BLaER1 (cell line): ENCODE results near the gene MINDY4.

Experiments used
- H3K27ac ChIP-seq: shearing (Covaris generic); formaldehyde crosslinking; 2 replicates; pipeline ENCODE4 v1.8.1; 2022
- H3K27me3 ChIP-seq: shearing (Covaris generic); formaldehyde crosslinking; 2 replicates; pipeline ENCODE4 v1.8.1; 2022
- H3K36me3 ChIP-seq: shearing (Covaris generic); formaldehyde crosslinking; 2 replicates; pipeline ENCODE4 v1.8.1; 2022
- H3K4me1 ChIP-seq: shearing (Covaris generic); formaldehyde crosslinking; 2 replicates; pipeline ENCODE4 v1.8.1; 2022
- H3K4me2 ChIP-seq: shearing (Covaris generic); formaldehyde crosslinking; 2 replicates; pipeline ENCODE4 v1.8.1; 2022
- H3K4me3 ChIP-seq: shearing (Covaris generic); formaldehyde crosslinking; 2 replicates; pipeline ENCODE4 v1.8.1; 2022
- H3K9ac ChIP-seq: shearing (Covaris generic); formaldehyde crosslinking; 2 replicates; pipeline ENCODE4 v1.8.1; 2022
- H3K9me3 ChIP-seq: shearing (Covaris generic); formaldehyde crosslinking; 2 replicates; pipeline ENCODE4 v1.8.1; 2022
- H4K20me1 ChIP-seq: shearing (Covaris generic); formaldehyde crosslinking; 2 replicates; pipeline ENCODE4 v1.8.1; 2022
- Cebpa-rat ChIP-seq: shearing (Covaris generic); IDR thresholded peaks from 2 replicates; pipeline ENCODE4 v1.8.1; 2022

MINDY4 gene

DNA sequence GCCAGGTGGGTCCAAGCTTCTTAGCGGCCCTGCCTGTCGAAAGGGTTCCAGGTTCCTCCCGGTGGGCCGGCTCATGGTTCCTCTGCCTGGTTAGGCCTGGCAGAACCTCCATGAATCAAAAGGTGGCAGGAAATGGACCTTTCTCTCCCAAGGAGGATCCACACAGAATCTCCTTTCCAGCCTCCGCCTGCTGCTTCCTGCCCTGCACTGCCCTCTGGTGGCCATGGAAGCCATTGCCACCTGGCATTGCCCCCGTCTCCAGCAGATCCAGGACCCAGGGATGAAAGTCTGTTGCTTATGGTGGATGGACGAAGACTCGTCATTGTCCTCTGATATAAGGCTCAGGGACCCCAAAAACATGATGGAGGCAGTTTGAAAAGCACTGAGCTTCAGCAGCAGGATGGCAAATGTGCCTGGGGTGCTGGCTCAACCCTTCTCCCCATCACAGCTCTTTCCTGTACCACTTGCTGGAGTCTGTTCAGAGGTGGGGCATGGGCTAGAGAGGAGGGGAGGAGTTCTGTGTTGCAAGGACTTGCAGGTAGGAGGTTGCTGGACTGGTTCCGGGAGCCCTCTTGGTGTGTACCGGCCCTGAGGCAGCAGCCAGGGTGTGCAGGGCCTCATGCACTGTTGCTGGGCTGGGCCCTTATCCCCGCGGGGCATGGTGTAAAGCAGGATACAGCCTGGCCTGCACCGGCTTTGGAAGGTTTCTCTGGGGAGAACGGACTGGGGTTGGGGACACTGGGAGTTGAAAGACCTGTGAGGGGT, 30.6 kb upstream of the MINDY4 start:
- H3K9me3 ChIP-seq: no peaks in the 10 kb centered on the region

DNA sequence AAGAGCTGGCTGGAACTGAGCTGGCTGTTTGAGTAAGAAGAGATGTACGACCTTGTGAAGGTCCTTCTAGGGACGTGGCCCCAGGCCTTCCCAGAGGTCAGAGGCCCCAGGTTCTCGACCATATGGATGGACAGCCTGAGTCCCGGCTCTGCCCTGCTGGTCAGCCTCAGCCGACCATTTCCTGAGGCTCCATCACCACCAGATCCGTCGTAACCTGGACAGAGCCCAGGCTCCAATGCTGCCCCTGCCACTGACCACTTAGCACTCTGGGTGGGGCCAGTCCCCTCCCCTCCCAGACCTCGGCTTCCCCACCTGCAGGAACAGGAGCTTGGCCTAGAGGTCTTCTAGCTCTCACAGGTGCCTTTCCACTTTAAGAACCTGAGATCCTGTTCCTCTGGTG, 29.9 kb upstream of the MINDY4 start:
- no peaks in the 10 kb centered on the region for H3K9me3 ChIP-seq
- H3K9ac ChIP-seq: no peak overlapping the region
- no peak overlapping the region for H3K4me3 ChIP-seq
- no peaks in the 10 kb centered on the region for H3K27me3 ChIP-seq
- no peak overlapping the region for H3K27ac ChIP-seq
- peaks cover 22% of the 10 kb centered on the region for H3K4me1 ChIP-seq
- H3K4me2 ChIP-seq: no peak overlapping the region
- TF ChIP-seq Cebpa-rat: no peak
- no peaks in the 10 kb centered on the region for H4K20me1 ChIP-seq
- H3K36me3 ChIP-seq: no peaks in the 10 kb centered on the region

More for the DNA sequence above, 30.6 kb upstream of the MINDY4 start:
- no peaks in the 10 kb centered on the region for H4K20me1 ChIP-seq
- peaks cover 21% of the 10 kb centered on the region for H3K4me1 ChIP-seq
- no peaks in the 10 kb centered on the region for H3K36me3 ChIP-seq
- no peak overlapping the region for H3K9ac ChIP-seq
- no peak overlapping the region for H3K27ac ChIP-seq
- H3K27me3 ChIP-seq: no peaks in the 10 kb centered on the region
- no peak for TF ChIP-seq Cebpa-rat
- H3K4me2 ChIP-seq: no peak overlapping the region
- no peak overlapping the region for H3K4me3 ChIP-seq

DNA sequence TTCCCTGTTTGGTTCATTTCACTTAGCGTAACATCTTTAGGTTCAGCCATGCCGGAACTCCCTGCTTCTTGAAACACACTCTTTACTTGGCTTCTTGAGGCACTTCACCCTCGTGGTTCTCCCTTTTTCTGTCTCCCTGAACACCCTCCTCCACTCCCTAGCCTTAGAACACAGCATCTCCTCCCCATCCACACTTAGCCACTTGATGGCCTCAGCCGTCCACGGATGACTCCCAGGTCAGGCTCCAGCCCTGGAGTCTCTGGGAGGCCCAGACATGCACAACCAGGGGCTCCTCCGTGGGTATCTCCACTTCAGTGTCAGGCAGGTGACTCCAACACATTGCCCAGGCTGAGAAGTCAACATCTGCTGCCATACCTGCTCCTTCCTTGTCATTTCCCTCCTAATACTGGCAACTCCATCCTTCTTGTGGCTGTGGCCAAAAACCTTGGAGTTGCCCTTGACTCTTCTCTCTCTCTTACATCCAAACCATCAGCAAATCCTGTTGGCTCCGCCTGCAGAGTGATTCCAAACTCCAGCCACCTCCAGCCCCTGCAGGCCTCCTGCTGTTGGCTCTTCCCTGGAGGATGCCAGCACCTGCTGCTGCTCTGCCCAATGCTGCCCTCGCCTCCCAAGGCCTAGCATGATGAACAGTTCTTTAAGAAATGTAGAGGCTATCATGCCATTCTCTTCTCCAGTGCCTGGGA, 27.7 kb upstream of the MINDY4 start:
- Histone ChIP-seq H3K9me3 (no peaks in the 10 kb centered on the region), H4K20me1 (no peaks in the 10 kb centered on the region), H3K36me3 (no peaks in the 10 kb centered on the region), H3K27me3 (no peaks in the 10 kb centered on the region), H3K9ac (no peak overlapping the region), H3K4me1 (peaks cover 14% of the 10 kb centered on the region), H3K4me3 (no peak overlapping the region), H3K27ac (no peak overlapping the region), H3K4me2 (no peak overlapping the region)
- TF ChIP-seq Cebpa-rat: no peak

DNA sequence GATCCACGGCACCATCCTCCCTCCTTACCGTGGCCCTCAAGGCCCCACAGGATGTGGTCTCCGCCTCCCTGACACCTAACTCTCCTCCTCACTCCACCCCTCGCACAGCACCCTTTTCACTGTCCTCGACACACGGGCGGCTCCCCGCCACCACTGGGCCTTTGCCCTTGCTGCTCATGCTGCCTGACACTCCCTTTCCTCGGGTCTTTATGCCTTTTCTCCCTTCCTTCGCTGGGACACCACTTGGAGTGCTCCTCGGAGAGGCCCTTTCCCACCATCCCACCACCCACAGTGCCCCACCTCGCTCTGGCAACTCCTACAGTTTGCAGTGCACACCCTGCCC, 27.2 kb upstream of the MINDY4 start:
- TF ChIP-seq Cebpa-rat: no peak

DNA sequence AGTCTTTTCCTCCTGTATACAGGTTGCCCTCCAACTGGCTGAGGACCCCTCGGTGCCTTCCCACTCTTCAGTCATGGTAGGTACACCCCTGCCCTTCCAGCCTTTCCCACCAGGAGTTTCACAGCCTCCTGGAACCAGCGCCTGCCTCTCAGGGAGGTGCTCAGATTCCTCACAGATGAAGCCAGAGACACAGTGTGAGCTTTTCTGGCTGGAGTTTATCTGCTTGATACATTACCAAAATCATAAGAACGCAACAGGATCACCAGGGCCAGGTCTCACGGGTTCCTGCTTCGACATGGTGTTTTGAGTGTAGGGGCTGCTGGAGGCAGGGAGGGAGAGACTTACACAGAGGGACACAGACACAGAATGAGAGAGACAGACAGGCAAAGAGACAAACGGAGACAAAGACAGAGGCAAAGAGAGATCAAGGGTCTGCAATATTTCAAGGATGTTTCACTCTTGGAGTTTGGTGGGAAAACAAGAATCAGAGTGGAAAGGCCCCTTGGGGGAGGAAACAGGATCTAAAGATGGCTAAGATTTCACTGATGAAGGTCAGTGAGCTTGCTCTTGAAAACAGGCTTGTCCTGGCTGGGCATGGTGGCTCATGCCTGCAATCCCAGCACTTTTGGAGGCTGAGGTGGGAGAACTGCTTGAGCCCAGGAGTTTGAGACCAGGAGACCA, 25.8 kb upstream of the MINDY4 start:
- H3K36me3 ChIP-seq: no peaks in the 10 kb centered on the region
- H3K9ac ChIP-seq: no peak overlapping the region
- TF ChIP-seq Cebpa-rat: no peak
- 0 out of 2 replicates have a peak, but pooled peaks cover 4% of the 10 kb centered on the region for H3K4me1 ChIP-seq
- H3K9me3 ChIP-seq: peaks cover 5% of the 10 kb centered on the region; the same call in 1 of the 2 replicates
- H3K27me3 ChIP-seq: no peaks in the 10 kb centered on the region
- H3K27ac ChIP-seq: no peak overlapping the region
- H3K4me2 ChIP-seq: no peak overlapping the region
- no peak overlapping the region for H3K4me3 ChIP-seq
- H4K20me1 ChIP-seq: no peaks in the 10 kb centered on the region

More for the DNA sequence above, 27.2 kb upstream of the MINDY4 start:
- no peak overlapping the region for H3K4me3 ChIP-seq
- no peak overlapping the region for H3K27ac ChIP-seq
- no peaks in the 10 kb centered on the region for H3K9me3 ChIP-seq
- no peaks in the 10 kb centered on the region for H4K20me1 ChIP-seq
- H3K27me3 ChIP-seq: no peaks in the 10 kb centered on the region
- H3K36me3 ChIP-seq: no peaks in the 10 kb centered on the region
- no peak overlapping the region for H3K9ac ChIP-seq
- H3K4me2 ChIP-seq: no peak overlapping the region
- H3K4me1 ChIP-seq: peaks cover 9% of the 10 kb centered on the region

DNA sequence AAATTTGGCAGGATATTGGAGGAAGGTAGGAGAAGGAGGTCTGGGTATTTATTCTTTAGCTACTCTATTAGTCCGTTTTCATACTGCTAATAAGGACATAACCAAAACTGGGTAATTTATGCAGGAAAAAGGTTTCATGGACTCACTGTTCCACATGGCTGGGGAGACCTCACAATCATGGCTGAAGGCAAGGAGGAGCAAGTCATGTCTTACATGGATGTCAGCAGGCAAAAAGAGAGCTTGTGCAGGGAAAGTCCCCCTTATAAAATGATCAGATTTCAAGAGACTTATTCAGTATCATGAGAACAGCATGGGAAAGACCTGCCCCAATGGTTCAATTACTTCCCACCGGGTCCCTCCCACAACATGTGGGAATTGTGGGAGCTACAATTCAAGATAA, 21.2 kb upstream of the MINDY4 start:
- Histone ChIP-seq H3K4me1 (0 out of 2 replicates have a peak, but pooled peaks cover 4% of the 10 kb centered on the region), H3K27ac (no peak overlapping the region), H3K4me3 (no peak overlapping the region), H3K9me3 (peaks cover 10% of the 10 kb centered on the region; the same call in 1 of the 2 replicates), H3K9ac (no peak overlapping the region), H3K27me3 (no peaks in the 10 kb centered on the region), H4K20me1 (no peaks in the 10 kb centered on the region), H3K4me2 (no peak overlapping the region), H3K36me3 (no peaks in the 10 kb centered on the region)
- TF ChIP-seq Cebpa-rat: no peak

DNA sequence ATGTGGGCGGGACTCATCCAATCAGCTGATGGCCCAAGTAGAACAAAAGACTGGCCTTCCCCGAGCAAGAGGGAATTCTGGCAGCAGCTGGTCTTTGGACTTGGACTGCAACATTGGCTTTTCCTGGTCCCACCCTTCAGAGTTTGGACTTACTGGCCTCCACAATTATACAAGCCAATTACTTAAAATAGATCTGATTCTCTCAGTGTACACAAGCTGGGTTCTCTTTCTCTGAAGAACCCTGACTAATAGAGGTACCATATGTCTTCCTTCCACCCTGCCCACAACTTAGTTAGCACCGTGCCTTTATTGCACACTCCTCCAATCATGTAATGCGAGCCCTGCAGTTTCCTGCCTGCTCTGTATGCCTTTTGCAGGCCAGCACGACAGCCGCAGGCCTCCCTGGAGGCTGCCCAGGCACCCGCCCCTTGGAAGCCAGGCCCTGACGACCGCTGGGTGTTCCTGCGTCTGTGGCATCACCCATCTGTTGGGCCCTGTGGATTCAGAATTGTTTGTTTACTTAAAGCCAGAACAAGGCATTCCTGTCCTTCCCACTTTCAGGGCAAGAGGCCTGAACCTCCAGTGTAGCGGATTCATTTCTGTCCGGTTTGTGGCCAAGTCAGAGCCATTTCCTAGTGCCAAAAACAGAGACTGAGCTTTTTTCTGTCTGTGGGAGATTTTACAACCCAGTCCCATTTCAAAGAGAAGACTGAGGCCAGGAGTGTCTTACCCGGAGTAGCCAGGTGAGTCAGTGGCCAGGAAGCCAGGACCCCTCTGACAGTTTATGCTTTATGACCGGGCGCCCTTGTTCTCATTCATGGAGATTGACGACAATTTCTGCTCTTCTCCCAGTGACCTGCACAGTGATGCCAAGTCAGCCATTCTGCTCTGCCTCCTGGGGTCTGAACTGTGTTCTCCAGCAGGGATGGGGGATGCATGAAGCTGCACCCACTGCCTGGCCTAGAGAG, 20.2 kb upstream of the MINDY4 start:
- H3K9ac ChIP-seq: no peak overlapping the region
- H4K20me1 ChIP-seq: no peaks in the 10 kb centered on the region
- no peak for TF ChIP-seq Cebpa-rat
- no peaks in the 10 kb centered on the region for H3K27me3 ChIP-seq
- H3K4me2 ChIP-seq: no peak overlapping the region
- no peaks in the 10 kb centered on the region for H3K36me3 ChIP-seq
- no peaks in the 10 kb centered on the region for H3K4me1 ChIP-seq
- peaks cover 10% of the 10 kb centered on the region; the same call in 1 of the 2 replicates for H3K9me3 ChIP-seq
- H3K27ac ChIP-seq: no peak overlapping the region
- no peak overlapping the region for H3K4me3 ChIP-seq

DNA sequence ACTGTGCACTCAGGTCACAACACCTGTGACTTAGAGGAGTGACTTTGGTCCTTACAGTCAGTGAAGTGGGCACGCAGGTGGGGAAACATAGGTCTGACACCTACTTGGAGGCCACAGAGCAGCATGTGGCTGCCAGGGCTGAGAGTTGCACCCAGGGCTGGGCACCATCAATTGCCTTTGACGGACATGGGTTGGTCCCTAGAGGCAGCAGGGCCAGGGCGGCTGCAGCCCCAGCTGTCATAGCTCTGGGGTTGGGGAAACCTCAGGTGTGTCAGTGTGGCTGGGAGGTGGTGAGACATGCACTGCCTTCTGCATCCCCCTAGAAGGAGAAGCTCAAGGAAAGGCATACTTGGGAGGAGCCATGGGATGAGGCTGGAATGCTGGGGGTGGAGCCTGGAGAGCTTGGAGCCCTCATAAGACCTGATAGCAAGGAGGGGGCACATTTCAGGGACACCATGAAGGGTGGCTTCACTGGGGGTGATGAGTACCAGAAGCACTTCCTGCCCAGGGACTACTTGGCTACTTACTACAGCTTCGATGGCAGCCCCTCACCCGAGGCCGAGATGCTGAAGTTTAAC, 19.4 kb upstream of the MINDY4 start, which contains the start of gene INMT:
INMT (plus strand) TSS at position 440 of the 578 bp plus-strand sequence; CDS start at position 456, 16 bp downstream.
- H3K27me3 ChIP-seq: no peaks in the 10 kb centered on the region

DNA sequence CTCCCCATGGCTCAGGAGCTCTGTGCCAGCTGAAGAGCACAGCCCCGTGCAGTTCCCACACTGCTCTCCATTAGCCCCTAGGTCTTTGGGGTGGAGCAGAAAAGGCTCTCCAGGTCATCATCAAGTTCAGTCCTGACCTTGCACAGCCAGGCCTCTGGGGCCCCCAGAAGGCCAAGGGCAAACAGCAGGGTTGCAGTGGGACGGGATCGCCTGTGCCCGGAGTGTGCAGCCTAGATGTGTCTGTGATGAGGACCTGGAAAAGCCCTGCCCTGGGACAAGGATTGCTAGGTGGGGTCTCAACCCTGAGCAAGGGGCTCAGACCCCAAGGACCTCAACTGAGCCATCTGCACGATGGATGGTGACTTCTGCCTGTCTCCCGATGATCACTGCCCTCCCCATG, 18.7 kb upstream of the MINDY4 start:
- H3K4me3 ChIP-seq: no peak overlapping the region
- H3K36me3 ChIP-seq: no peaks in the 10 kb centered on the region
- no peak for TF ChIP-seq Cebpa-rat
- H3K4me2 ChIP-seq: no peak overlapping the region
- no peak overlapping the region for H3K27ac ChIP-seq
- no peaks in the 10 kb centered on the region for H4K20me1 ChIP-seq
- peaks cover 10% of the 10 kb centered on the region; the same call in 1 of the 2 replicates for H3K9me3 ChIP-seq
- no peak overlapping the region for H3K9ac ChIP-seq
- H3K27me3 ChIP-seq: no peaks in the 10 kb centered on the region
- H3K4me1 ChIP-seq: no peaks in the 10 kb centered on the region

More for the DNA sequence above, 19.4 kb upstream of the MINDY4 start, which contains the start of gene INMT:
- Histone ChIP-seq H3K4me1 (no peaks in the 10 kb centered on the region), H3K27ac (no peak within 1 kb of the TSS), H3K9ac (no peak within 1 kb of the TSS), H3K9me3 (peaks cover 10% of the 10 kb centered on the region; the same call in 1 of the 2 replicates), H4K20me1 (no peaks in the 10 kb centered on the region), H3K4me2 (no peak within 1 kb of the TSS), H3K4me3 (no peak within 1 kb of the TSS), H3K36me3 (no peaks in the 10 kb centered on the region)
- TF ChIP-seq Cebpa-rat: no peak
